BJ (cell line): ENCODE results near the gene CDKN1B. TPM values are rescaled to one million over a fixed set of nuclear protein-coding genes. Genes with fewer than 3 reads are reported as not detected.
A peak's percentile ranks its signal among the peaks of the same experiment; 100 is the strongest.

ENCODE experiments used
- CTCF ChIA-PET: fragments of 350-600 bp; formaldehyde crosslinking; extraction: SDS; loops from one replicate; lab custom pipeline; 2021; ENCODE audit warnings: antibody characterized with exemption, inconsistent platforms; lab: Yijun Ruan, JAX
- POLR2A ChIA-PET: fragments of 300-600 bp; sonication (Branson Sonifier 250); formaldehyde crosslinking; extraction: SDS; loops from one replicate; lab custom pipeline; 2021; ENCODE audit warnings: antibody characterized with exemption; lab: Charles Lee
- DNase-seq: peaks from one replicate; pipeline ENCODE4 v3.0.0-alpha.2; 2011; ENCODE audit warnings: low read depth
- H3K27me3 ChIP-seq: 2 replicates; pipeline ENCODE4 v1.6.0; 2011; ENCODE audit warnings: low read length; ENCODE audit not compliant: control insufficient read depth, insufficient read depth
- H3K36me3 ChIP-seq: 2 replicates; pipeline ENCODE4 v1.5.1; 2011; ENCODE audit warnings: low read length; ENCODE audit not compliant: control insufficient read depth, insufficient read depth
- H3K4me3 ChIP-seq: 2 replicates; pipeline ENCODE4 v1.5.1; 2011; ENCODE audit warnings: low read depth, mild to moderate bottlenecking, control low read depth, low read length
- CTCF ChIP-seq: IDR thresholded peaks from 2 replicates; pipeline ENCODE4 v1.5.1; 2011; ENCODE audit warnings: low read depth, mild to moderate bottlenecking, control low read depth, inconsistent platforms, low read length, moderate library complexity; ENCODE audit not compliant: insufficient read depth
- polyA plus RNA-seq: library from polyadenylated mRNA; depleted of rRNA; stranded (reverse); fragments of >200 nt; gene quantifications from 2 replicates; pipeline ENCODE4 v1.2.3, GENCODE V29; 2011

CDKN1B gene
- polyA plus RNA-seq, 1 experiment = 19.7 TPM

GRCh38 chr12:12689647-12690300, 27.4 kb upstream of the CDKN1B start:
- no peak for DNase-seq
- CTCF ChIA-PET = interaction anchor here (0.6 to 1.0 kb wide), 2 partner anchors 27 to 622 kb away, joined by 4 to 7 read pairs; no protein-coding TSS in a partner anchor
- H3K4me3 ChIP-seq = no peak overlapping the region

GRCh38 chr12:12691549-12691948, 25.6 kb upstream of the CDKN1B start:
- CTCF ChIA-PET = no interaction called here

More at GRCh38 chr12:12689647-12690300, 27.4 kb upstream of the CDKN1B start:
- Histone ChIP-seq H3K27me3 (no peaks in the 10 kb centered on the region), H3K36me3 (no peaks in the 10 kb centered on the region)
- TF ChIP-seq CTCF = no peak
- POLR2A ChIA-PET = no interaction called here

GRCh38 chr12:12693111-12693671, 24.0 kb upstream of the CDKN1B start:
- TF ChIP-seq CTCF = no peak
- no peaks in the 10 kb centered on the region for H3K36me3 ChIP-seq
- no peak overlapping the region for H3K4me3 ChIP-seq
- no peaks in the 10 kb centered on the region for H3K27me3 ChIP-seq
- DNase-seq = no peak
- ChIA-PET CTCF (interaction anchor here (1.3 kb wide), 2 partner anchors 8 to 318 kb away, joined by 3 to 4 read pairs; no protein-coding TSS in a partner anchor), POLR2A (no interaction called here)

More at GRCh38 chr12:12691549-12691948, 25.6 kb upstream of the CDKN1B start:
- H3K36me3 ChIP-seq = no peaks in the 10 kb centered on the region
- H3K27me3 ChIP-seq = no peaks in the 10 kb centered on the region
- POLR2A ChIA-PET = no interaction called here
- TF ChIP-seq CTCF = no peak
- DNase-seq = no peak
- no peak overlapping the region for H3K4me3 ChIP-seq

GRCh38 chr12:12696562-12697383, 20.4 kb upstream of the CDKN1B start:
- ChIA-PET POLR2A (interaction anchor here (0.6 kb wide), 2 partner anchors 24 to 368 kb away, joined by 4 to 17 read pairs; no protein-coding TSS in a partner anchor), CTCF (interaction anchor here (1.0 to 1.6 kb wide), 4 partner anchors 41 to 320 kb away, joined by 3 to 5 read pairs (median 3); no protein-coding TSS in a partner anchor)
- no peak for TF ChIP-seq CTCF
- H3K4me3 ChIP-seq = peak overlapping the region; percentile 46
- no peaks in the 10 kb centered on the region for H3K27me3 ChIP-seq
- H3K36me3 ChIP-seq = no peaks in the 10 kb centered on the region
- DNase-seq = peak; percentile 29
